Stimulated activated naive CD4-positive, alpha-beta T cell treated with Interleukin-2 at 50 U/mL for 16 hours (primary cell): ENCODE measurements around the gene ADD3.
"Not testable (repeated sequence)": the region's sequence is repeated elsewhere in the genome, so short reads cannot be mapped to it uniquely, and the experiment has no call there.

Source experiments
- DNase-seq: peaks from one replicate; lab custom pipeline; 2025; lab: John Stamatoyannopoulos, UW

ADD3 gene

GRCh38 chr10:110109511-110109910 lies 101.7 kb downstream of the ADD3 start:
- no peak for DNase-seq

- DNase-seq, result no peak
Observed at GRCh38 chr10:110110338-110110737, 102.6 kb downstream of the ADD3 start.

GRCh38 chr10:110113670-110114337 lies 106.0 kb downstream of the ADD3 start:
- DNase-seq, result no peak

GRCh38 chr10:110114668-110115067 lies 106.9 kb downstream of the ADD3 start:
- DNase-seq, result not testable (repeated sequence)

GRCh38 chr10:110115784-110116520 lies 108.2 kb downstream of the ADD3 start:
- no peak for DNase-seq

GRCh38 chr10:110118891-110119621 lies 111.3 kb downstream of the ADD3 start:
- DNase-seq, result no peak

- DNase-seq, result no peak
Observed at GRCh38 chr10:110123594-110123993, 115.8 kb downstream of the ADD3 start.

- no peak for DNase-seq
Observed at GRCh38 chr10:110129490-110129889, 121.7 kb downstream of the ADD3 start.

- no peak for DNase-seq
Observed at GRCh38 chr10:110134917-110135316, 127.1 kb downstream of the ADD3 start.

- DNase-seq, result not testable (repeated sequence)
Observed at GRCh38 chr10:110135836-110136235, 128.1 kb downstream of the ADD3 start.

- DNase-seq, result no peak
Observed at GRCh38 chr10:110137142-110137545, 129.4 kb downstream of the ADD3 start.

GRCh38 chr10:110138197-110138812 lies 130.5 kb downstream of the ADD3 start:
- no peak for DNase-seq

GRCh38 chr10:110141185-110141584 lies 133.4 kb downstream of the ADD3 start:
- DNase-seq, result no peak

- DNase-seq, result no peak
Observed at GRCh38 chr10:110141871-110142635, 134.3 kb downstream of the ADD3 start.

- no peak for DNase-seq
Observed at GRCh38 chr10:110142965-110143364, 135.2 kb downstream of the ADD3 start.

- DNase-seq, result no peak
Observed at GRCh38 chr10:110144507-110144906, 136.7 kb downstream of the ADD3 start.

GRCh38 chr10:110147961-110148360 lies 140.2 kb downstream of the ADD3 start:
- no peak for DNase-seq

GRCh38 chr10:110149259-110149658 lies 141.5 kb downstream of the ADD3 start:
- no peak for DNase-seq

- no peak for DNase-seq
Observed at GRCh38 chr10:110150046-110150445, 142.3 kb downstream of the ADD3 start.

- no peak for DNase-seq
Observed at GRCh38 chr10:110150981-110151380, 143.2 kb downstream of the ADD3 start.

GRCh38 chr10:110151467-110151866 lies 143.7 kb downstream of the ADD3 start:
- DNase-seq, result no peak

GRCh38 chr10:110151971-110152370 lies 144.2 kb downstream of the ADD3 start:
- DNase-seq, result no peak
